Non-pigmented ciliary epithelial cell (primary cell): ENCODE measurements around the gene PPP1R3G.
"Not testable (repeated sequence)": the region's sequence is repeated elsewhere in the genome, so short reads cannot be mapped to it uniquely, and the experiment has no call there.

ENCODE experiments used
- DNase-seq: peaks from one replicate; pipeline ENCODE4 v3.0.0-alpha.2; 2010; ENCODE audit warnings: low read depth

Gene PPP1R3G

GRCh38 chr6:5084781-5085647 lies at the start of gene PPP1R3G:
Gene PPP1R3G (plus strand): TSS chr6:5085341. CDS start chr6:5085486, 145 bp downstream.
- no peak for DNase-seq

- DNase-seq, result no peak
These were observed 48.9 kb upstream of the PPP1R3G start for GRCh38 chr6:5036269-5036668.

GRCh38 chr6:5041955-5042354 lies 43.2 kb upstream of the PPP1R3G start:
- no peak for DNase-seq

GRCh38 chr6:5042436-5042835 lies 42.7 kb upstream of the PPP1R3G start:
- DNase-seq, result no peak

GRCh38 chr6:5044866-5045265 lies 40.3 kb upstream of the PPP1R3G start:
- no peak for DNase-seq

GRCh38 chr6:5045416-5045815 lies 39.7 kb upstream of the PPP1R3G start:
- DNase-seq, result no peak

- DNase-seq, result no peak
These were observed 38.7 kb upstream of the PPP1R3G start for GRCh38 chr6:5046430-5046829.

- no peak for DNase-seq
These were observed 35.1 kb upstream of the PPP1R3G start for GRCh38 chr6:5050009-5050408.

GRCh38 chr6:5051394-5051793 lies 33.7 kb upstream of the PPP1R3G start:
- DNase-seq, result no peak

GRCh38 chr6:5053038-5053437 lies 32.1 kb upstream of the PPP1R3G start:
- DNase-seq, result no peak

GRCh38 chr6:5053864-5054244 lies 31.3 kb upstream of the PPP1R3G start:
- DNase-seq, result no peak

- DNase-seq, result peak; percentile 49
These were observed 30.8 kb upstream of the PPP1R3G start for GRCh38 chr6:5054245-5054873.

- DNase-seq, result no peak
These were observed 30.0 kb upstream of the PPP1R3G start for GRCh38 chr6:5055118-5055517.

GRCh38 chr6:5058254-5058653 lies 26.9 kb upstream of the PPP1R3G start:
- no peak for DNase-seq

- DNase-seq, result no peak
These were observed 25.9 kb upstream of the PPP1R3G start for GRCh38 chr6:5059036-5059896.

- DNase-seq, result not testable (repeated sequence)
These were observed 24.7 kb upstream of the PPP1R3G start for GRCh38 chr6:5060439-5060838.

GRCh38 chr6:5061152-5061551 lies 24.0 kb upstream of the PPP1R3G start:
- DNase-seq, result no peak

GRCh38 chr6:5063617-5064016 lies 21.5 kb upstream of the PPP1R3G start:
- DNase-seq, result no peak

- DNase-seq, result no peak
These were observed 18.6 kb upstream of the PPP1R3G start for GRCh38 chr6:5066456-5067093.

GRCh38 chr6:5067305-5067704 lies 17.8 kb upstream of the PPP1R3G start:
- no peak for DNase-seq

GRCh38 chr6:5068153-5068751 lies 16.9 kb upstream of the PPP1R3G start:
- DNase-seq, result no peak

GRCh38 chr6:5071216-5071615 lies 13.9 kb upstream of the PPP1R3G start:
- DNase-seq, result no peak
